ENCODE data around the gene FBXO27. TPM values are rescaled to one million over a fixed set of nuclear protein-coding genes. Genes with fewer than 3 reads are reported as not detected.

Gene FBXO27
- total RNA-seq, 2 donors from 2014 or later: 12.5 to 21.6 TPM

- peaks cover 4% of the 10 kb centered on the region for H3K36me3 Mint-ChIP-seq (ENCODE audit: low read depth)
- WGBS, 2 experiments (ENCODE audit: insufficient coverage in 1 of 2, insufficient read length in 1 of 2): 85 to 100% methylated on average over 1 to 2 of the region's 2 CpGs
Observed at GRCh38 chr19:39047073-39047472, 14.7 kb upstream of the FBXO27 start.

GRCh38 chr19:39046037-39046821 lies 13.9 kb upstream of the FBXO27 start:
- no peak for TF ChIP-seq CTCF (conservative IDR thresholded peaks at IDR 0.05)
- no peak overlapping the region for H3K4me3 ChIP-seq (ENCODE audit: low read length)
- H3K9me3 ChIP-seq (ENCODE audit: control insufficient read depth, low read length): peaks cover 13% of the 10 kb centered on the region
- 67 to 70% methylated on average over 3 to 7 of the region's 7 CpGs for WGBS, 2 experiments (ENCODE audit: insufficient coverage in 1 of 2, insufficient read length in 1 of 2)
- Mint-ChIP-seq H3K27ac (no peak overlapping the region), H3K9me3 (peaks cover 34% of the 10 kb centered on the region), H3K4me3 (no peak overlapping the region), H3K36me3 (ENCODE audit: low read depth) (peaks cover 4% of the 10 kb centered on the region), H3K27me3 (ENCODE audit: insufficient read depth) (peaks cover 20% of the 10 kb centered on the region), H3K4me1 (no peaks in the 10 kb centered on the region)
- H3K27ac ChIP-seq (ENCODE audit: low read depth, low read length): no peak overlapping the region
- H3K4me1 ChIP-seq (ENCODE audit: control insufficient read depth, insufficient read depth, low read length): no peaks in the 10 kb centered on the region
- H3K36me3 ChIP-seq (ENCODE audit: control insufficient read depth, insufficient read depth, low read length): no peaks in the 10 kb centered on the region
- no peak overlapping the region for H3K9ac ChIP-seq (ENCODE audit: extremely low read depth, low read length, poor library complexity, severe bottlenecking)
- DNase-seq: peak; percentile 64
- no peaks in the 10 kb centered on the region for H3K27me3 ChIP-seq (ENCODE audit: control insufficient read depth, insufficient read depth, low read length, poor library complexity, severe bottlenecking)

More at GRCh38 chr19:39047073-39047472, 14.7 kb upstream of the FBXO27 start:
- no peak overlapping the region for H3K9ac ChIP-seq (ENCODE audit: extremely low read depth, low read length, poor library complexity, severe bottlenecking)
- no peak overlapping the region for H3K27ac ChIP-seq (ENCODE audit: low read depth, low read length)
- H3K4me3 ChIP-seq (ENCODE audit: low read length): no peak overlapping the region
- no peaks in the 10 kb centered on the region for H3K4me1 ChIP-seq (ENCODE audit: control insufficient read depth, insufficient read depth, low read length)
- H3K27me3 ChIP-seq (ENCODE audit: control insufficient read depth, insufficient read depth, low read length, poor library complexity, severe bottlenecking): no peaks in the 10 kb centered on the region
- Mint-ChIP-seq H3K9me3 (peaks cover 32% of the 10 kb centered on the region), H3K27me3 (ENCODE audit: insufficient read depth) (peaks cover 22% of the 10 kb centered on the region), H3K4me3 (no peak overlapping the region), H3K4me1 (no peaks in the 10 kb centered on the region), H3K27ac (no peak overlapping the region)
- peaks cover 13% of the 10 kb centered on the region for H3K9me3 ChIP-seq (ENCODE audit: control insufficient read depth, low read length)
- DNase-seq: no peak
- no peak for TF ChIP-seq CTCF (conservative IDR thresholded peaks at IDR 0.05)
- H3K36me3 ChIP-seq (ENCODE audit: control insufficient read depth, insufficient read depth, low read length): no peaks in the 10 kb centered on the region

- peaks cover 13% of the 10 kb centered on the region for H3K9me3 ChIP-seq (ENCODE audit: control insufficient read depth, low read length)
- Mint-ChIP-seq H3K27ac (no peak overlapping the region), H3K4me3 (no peak overlapping the region), H3K4me1 (no peaks in the 10 kb centered on the region), H3K9me3 (peaks cover 37% of the 10 kb centered on the region), H3K27me3 (ENCODE audit: insufficient read depth) (peaks cover 18% of the 10 kb centered on the region), H3K36me3 (ENCODE audit: low read depth) (peaks cover 4% of the 10 kb centered on the region)
- 67 to 73% methylated on average over 4 to 6 of the region's 6 CpGs for WGBS, 2 experiments (ENCODE audit: insufficient coverage in 1 of 2, insufficient read length in 1 of 2)
- H3K4me3 ChIP-seq (ENCODE audit: low read length): no peak overlapping the region
- H3K27ac ChIP-seq (ENCODE audit: low read depth, low read length): no peak overlapping the region
- TF ChIP-seq CTCF (conservative IDR thresholded peaks at IDR 0.05): no peak
- no peaks in the 10 kb centered on the region for H3K4me1 ChIP-seq (ENCODE audit: control insufficient read depth, insufficient read depth, low read length)
- no peaks in the 10 kb centered on the region for H3K27me3 ChIP-seq (ENCODE audit: control insufficient read depth, insufficient read depth, low read length, poor library complexity, severe bottlenecking)
- DNase-seq: no peak
- H3K9ac ChIP-seq (ENCODE audit: extremely low read depth, low read length, poor library complexity, severe bottlenecking): no peak overlapping the region
- H3K36me3 ChIP-seq (ENCODE audit: control insufficient read depth, insufficient read depth, low read length): no peaks in the 10 kb centered on the region
Observed at GRCh38 chr19:39045506-39045905, 13.2 kb upstream of the FBXO27 start.
